Heart right ventricle (tissue), 16 donors: ENCODE results near the gene XRCC5. TPM values are rescaled to one million over a fixed set of nuclear protein-coding genes. Genes with fewer than 3 reads are reported as not detected.

ENCODE experiments used
- ATAC-seq, 8 donors: fragments of 200-7000 bp; cut with Tn5 transposase; one replicate each; pipeline ENCODE4 v1.9.1; 2020; ENCODE audit warnings: mild to moderate bottlenecking in 8 of 8, moderate library complexity in 8 of 8, moderate number of reproducible peaks in 1 of 8
- DNase-seq, 2 donors: peaks; one replicate each; pipeline ENCODE4 v3.0.0-alpha.2; 2020
- H3K27ac ChIP-seq, 10 donors: fragments of 200-600 bp; sonication (generic) in 2 of 10; one replicate each; pipeline versions ENCODE4 v1.5.0 to v1.8.0; 2020 to 2022; ENCODE audit warnings: mild to moderate bottlenecking in 3 of 10
- H3K27me3 ChIP-seq, 7 donors: fragments of 200-600 bp; one replicate each; pipeline ENCODE4 v1.8.0; 2021 to 2022; ENCODE audit warnings: mild to moderate bottlenecking in 2 of 7
- H3K36me3 ChIP-seq, 9 donors: fragments of 200-600 bp; sonication (generic) in 1 of 9; one replicate each; pipeline versions ENCODE4 v1.5.0 to v1.8.0; 2020 to 2022; ENCODE audit warnings: mild to moderate bottlenecking in 2 of 9
- H3K4me1 ChIP-seq, 9 donors: fragments of 200-600 bp; sonication (generic) in 1 of 9; one replicate each; pipeline versions ENCODE4 v1.5.0 to v1.8.0; 2020 to 2022; ENCODE audit warnings: mild to moderate bottlenecking in 4 of 9
- H3K4me3 ChIP-seq, 10 donors: fragments of 200-600 bp; sonication (generic) in 2 of 10; one replicate each; pipeline versions ENCODE4 v1.5.0 to v1.8.0; 2020 to 2022; ENCODE audit warnings: mild to moderate bottlenecking in 7 of 10, moderate library complexity in 2 of 10
- H3K9me3 ChIP-seq, 11 donors: fragments of 200-600 bp in 10 of 11; sonication (generic) in 2 of 11; one replicate each; pipeline versions ENCODE4 v1.5.0 to v1.8.0; 2013 to 2022; ENCODE audit warnings: mild to moderate bottlenecking in 2 of 11, control low read depth in 1 of 11, moderate library complexity in 1 of 11
- CTCF ChIP-seq, 9 donors: fragments of 200-600 bp; sonication (generic) in 2 of 9; IDR thresholded peaks; one replicate each; pipeline versions ENCODE4 v1.5.0 to v1.8.0; 2021 to 2022; ENCODE audit warnings: antibody characterized with exemption in 9 of 9, mild to moderate bottlenecking in 5 of 9, moderate library complexity in 1 of 9
- WGBS, 2 donors: extraction: QIAGEN DNeasy Blood & Tissue Kit; methylation state at CpG; one replicate each; pipeline ENCODE4 v1.1.7; 2013; ENCODE audit warnings: inconsistent platforms in 1 of 2; 5-methylcytosine and 5-hydroxymethylcytosine counted together
- intact Hi-C, 10 donors: fragments of 100-400 bp; cut with DNase I; formaldehyde crosslinking; loops; one replicate each; pipeline versions ENCODE4 v1.11.1 to v1.14.2; 2022
- polyA plus RNA-seq, 2 donors: library from polyadenylated mRNA; stranded (reverse); fragments of 200-250 nt; gene quantifications; one replicate each; pipeline ENCODE4 v1.2.3, GENCODE V29; 2013
- total RNA-seq, 10 donors: library from RNA; stranded (reverse); fragmentation: NEBNext Ultra II Directional in 3 of 10; extraction: Animal tissue kit (Norgen Biotek cat#: 25700) in 3 of 10; gene quantifications; one replicate each; pipeline versions ENCODE4 v1.2.1 to v1.2.4, GENCODE V29; 2021 to 2023
- donor health status: Arrhythmogenic right ventricular cardiomyopathy.
- donor health status: ischemic (EF 13 %, LVEDD 7.1; RV severe dilation, severe dysfunction).
- donor health status: healthy with polysubstance abuse.
- donor health status: DM: no; HTN: yes; CAD: no.
- donor health status: DM: no; HTN: no; CAD: no.
- donor health status: ischemic (EF 25% LVEDD 6.9; RV normal size, moderate dysfunction).
- donor health status: ischemic (EF 25% LVEDD 5.7; RV mildly dilated, moderate dysfunction).
- donor health status: healthy.
- donor health status: DM: yes; HTN: yes; CAD: no.
- donor health status: Ischemic cardiomyopathy.
- donor health status: ischemic (EF 35%, LVEDD 5.7; RV mildly dilated, moderate dysfunction).
- donor health status: nonischemic (EF 11% LVEDD 7.7; RV severe dilation, severe dysfunction).
- donor health status: DM: yes; HTN: yes; CAD: no.
- donor health status: PGD.
- donor health status: ischemic (EF 29% LVEDD 5.4; RV normal size, mild dysfunction).
- donor health status: nonischemic (EF 23%, LVEDD 6.1; RV moderate dilation, normal function).

XRCC5 gene
- total and polyA plus RNA-seq, 12 donors, result 35.6 to 163 (median 134) TPM

DNA sequence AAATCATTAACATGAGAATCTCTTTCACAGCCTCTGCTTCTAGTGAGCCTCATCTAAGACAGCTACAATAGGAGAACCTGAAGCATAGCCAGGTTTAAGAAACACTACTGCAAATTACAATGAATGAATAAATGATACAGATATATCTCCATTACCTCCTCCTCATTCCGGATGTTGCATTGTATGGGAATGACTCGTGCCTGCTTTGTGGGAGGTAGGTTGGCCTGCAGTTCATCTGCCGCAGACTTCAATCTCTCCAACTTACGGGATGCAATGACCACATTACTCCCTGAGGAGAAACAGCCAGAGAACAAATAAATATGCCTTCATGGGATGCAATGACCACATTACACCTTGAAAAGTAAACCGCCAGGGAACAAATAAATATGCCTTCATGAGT lies 42.9 kb upstream of the XRCC5 start:
- Histone ChIP-seq H3K27ac (no peak overlapping the region), H3K9me3 (no peaks in the 10 kb centered on the region), H3K36me3 (peaks cover 0 to 44% (median 0%) of the 10 kb centered on the region in 9 donors), H3K4me3 (no peak overlapping the region), H3K27me3 (no peaks in the 10 kb centered on the region), H3K4me1 (no peaks in the 10 kb centered on the region)
- DNase-seq (no peak), ATAC-seq (no peak)
- no peak for TF ChIP-seq CTCF (IDR thresholded peaks at IDR 0.05)
- intact Hi-C loops, result no loop called here
- 79 to 84% methylated on average over 5 of the region's 5 CpGs for WGBS, 2 donors

- Histone ChIP-seq H3K27me3 (no peaks in the 10 kb centered on the region), H3K27ac (no peak overlapping the region), H3K4me3 (no peak overlapping the region), H3K4me1 (no peaks in the 10 kb centered on the region), H3K9me3 (peaks cover 0 to 6% (median 0%) of the 10 kb centered on the region in 11 donors), H3K36me3 (peaks cover 0 to 24% (median 0%) of the 10 kb centered on the region in 9 donors)
- WGBS, 2 donors, result 88 to 93% methylated on average over 2 of the region's 2 CpGs
- intact Hi-C loops, result no loop called here
- ATAC-seq (no peak), DNase-seq (no peak)
- TF ChIP-seq CTCF (IDR thresholded peaks at IDR 0.05), result no peak
These were observed 40.1 kb upstream of the XRCC5 start for GRCh38 chr2:216069028-216069427.

DNA sequence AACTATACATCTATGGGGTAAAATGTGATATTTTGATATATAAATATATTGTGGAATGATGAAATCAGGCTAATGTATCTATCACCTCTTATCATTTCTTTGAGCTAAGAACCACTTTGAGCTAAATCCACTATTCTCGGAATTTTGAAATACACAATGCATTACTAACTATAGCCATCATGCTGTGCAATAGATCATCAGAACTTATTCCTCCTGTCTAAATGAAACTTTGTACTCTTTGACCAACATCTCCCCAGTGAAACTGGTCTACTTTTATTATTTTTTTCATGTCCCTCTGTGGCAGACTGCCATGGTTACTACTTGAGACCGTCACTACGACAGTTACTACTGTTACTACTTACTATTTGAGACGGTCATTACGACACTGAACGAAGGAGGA lies 39.0 kb upstream of the XRCC5 start:
- H3K27me3 ChIP-seq, result no peaks in the 10 kb centered on the region
- no peak for DNase-seq
- H3K4me1 ChIP-seq, result no peaks in the 10 kb centered on the region
- no peak overlapping the region for H3K4me3 ChIP-seq
- H3K36me3 ChIP-seq, result peaks cover 0 to 12% (median 0%) of the 10 kb centered on the region in 9 donors
- H3K9me3 ChIP-seq, result peaks cover 0 to 6% (median 0%) of the 10 kb centered on the region in 11 donors
- no peak overlapping the region for H3K27ac ChIP-seq
- intact Hi-C loops, result no loop called here
- ATAC-seq, result no peak
- WGBS, 2 donors, result 91 to 94% methylated on average over 6 of the region's 6 CpGs
- TF ChIP-seq CTCF (IDR thresholded peaks at IDR 0.05), result no peak

- intact Hi-C loops, result no loop called here
- Histone ChIP-seq H3K36me3 (peaks cover 0 to 1% (median 0%) of the 10 kb centered on the region in 9 donors), H3K27me3 (no peaks in the 10 kb centered on the region), H3K9me3 (peaks cover 0 to 6% (median 0%) of the 10 kb centered on the region in 11 donors), H3K4me1 (no peaks in the 10 kb centered on the region), H3K4me3 (no peak overlapping the region), H3K27ac (no peak overlapping the region)
- no peak for DNase-seq
- ATAC-seq, result no peak
- TF ChIP-seq CTCF (IDR thresholded peaks at IDR 0.05), result no peak
- 83 to 85% methylated on average over 12 of the region's 12 CpGs for WGBS, 2 donors
These were observed 37.9 kb upstream of the XRCC5 start for GRCh38 chr2:216071111-216071851.
